Mesothelial cell of epicardium (in vitro differentiated cells): ENCODE data around the gene SERPINI1. TPM values are rescaled to one million over a fixed set of nuclear protein-coding genes. Genes with fewer than 3 reads are reported as not detected.

ENCODE experiments used
- DNase-seq, 2 experiments: peaks; one replicate each; pipeline ENCODE4 v3.0.0; 2021; ENCODE audit warnings: low spot score in 2 of 2; ENCODE audit not compliant: unreplicated experiment in 2 of 2
- H3K27ac Mint-ChIP-seq: 2 replicates; pipeline ENCODE4 v1.8.0; 2021; ENCODE audit warnings: mixed read lengths
- H3K27me3 Mint-ChIP-seq: 2 replicates; pipeline ENCODE4 v1.8.0; 2021; ENCODE audit warnings: low read depth, mixed read lengths
- H3K36me3 Mint-ChIP-seq: 2 replicates; pipeline ENCODE4 v1.8.0; 2021; ENCODE audit warnings: mixed read lengths
- H3K4me1 Mint-ChIP-seq: 2 replicates; pipeline ENCODE4 v1.8.0; 2021; ENCODE audit warnings: mixed read lengths
- H3K4me3 Mint-ChIP-seq: 2 replicates; pipeline ENCODE4 v1.8.0; 2021; ENCODE audit warnings: mild to moderate bottlenecking, moderate library complexity, mixed read lengths
- H3K9me3 Mint-ChIP-seq: 2 replicates; pipeline ENCODE4 v1.8.0; 2021; ENCODE audit warnings: mixed read lengths
- total RNA-seq: library from RNA; stranded (reverse); gene quantifications from 3 replicates; pipeline ENCODE4 v1.2.1, GENCODE V29; 2021
- TF ChIP-seq, protein P1 (sequence below): fragments of 200-600 bp; sonication (generic); IDR thresholded peaks from one replicate; pipeline ENCODE4 v1.5.0; 2021; ENCODE audit warnings: antibody characterized with exemption; ENCODE audit not compliant: unreplicated experiment

The SERPINI1 gene
- total RNA-seq, 1 donor from 2014 or later, result 6.1 TPM

DNA sequence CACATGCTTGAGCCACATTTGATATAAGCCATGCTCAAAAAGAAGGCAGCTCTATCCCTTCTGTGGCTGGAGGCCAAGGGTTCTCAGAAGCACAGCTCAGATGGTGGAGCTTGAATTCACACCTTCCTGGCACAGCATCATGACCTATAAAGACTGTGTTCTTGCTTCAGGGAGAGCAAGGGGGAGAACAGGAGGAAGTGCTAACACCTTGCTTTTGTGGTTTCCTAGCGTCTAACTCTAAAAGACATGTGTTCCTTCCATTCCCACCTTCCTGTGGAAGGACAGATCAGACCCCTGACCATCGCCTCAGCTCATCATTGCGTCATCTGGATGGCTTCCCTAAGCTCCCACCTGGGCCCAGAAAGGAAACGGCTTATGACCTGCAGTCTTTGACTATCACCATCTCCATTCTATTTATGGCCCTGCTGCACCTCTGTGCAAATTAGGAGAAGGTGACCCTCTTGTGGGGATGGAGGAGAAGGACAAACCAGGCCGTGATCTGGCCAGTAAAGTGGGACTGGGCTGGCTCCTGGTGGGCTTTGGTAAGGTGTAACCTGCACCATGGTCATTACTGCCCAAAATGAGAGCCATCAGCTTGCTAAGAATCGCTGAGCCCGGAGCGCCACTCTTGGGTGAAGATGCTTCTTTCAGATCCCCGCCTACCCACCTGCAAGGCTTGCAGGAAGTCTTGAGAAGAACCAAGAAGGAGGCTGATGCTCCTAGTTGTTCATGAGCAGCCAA, 128.5 kb downstream of the SERPINI1 start:
- Mint-ChIP-seq H3K9me3 (peaks cover 6% of the 10 kb centered on the region), H3K4me3 (no peak overlapping the region), H3K27ac (no peak overlapping the region), H3K27me3 (peaks cover 8% of the 10 kb centered on the region), H3K4me1 (peaks cover 19% of the 10 kb centered on the region), H3K36me3 (peaks cover 2% of the 10 kb centered on the region)
- DNase-seq, result no peak
- TF ChIP-seq, protein P1, sequence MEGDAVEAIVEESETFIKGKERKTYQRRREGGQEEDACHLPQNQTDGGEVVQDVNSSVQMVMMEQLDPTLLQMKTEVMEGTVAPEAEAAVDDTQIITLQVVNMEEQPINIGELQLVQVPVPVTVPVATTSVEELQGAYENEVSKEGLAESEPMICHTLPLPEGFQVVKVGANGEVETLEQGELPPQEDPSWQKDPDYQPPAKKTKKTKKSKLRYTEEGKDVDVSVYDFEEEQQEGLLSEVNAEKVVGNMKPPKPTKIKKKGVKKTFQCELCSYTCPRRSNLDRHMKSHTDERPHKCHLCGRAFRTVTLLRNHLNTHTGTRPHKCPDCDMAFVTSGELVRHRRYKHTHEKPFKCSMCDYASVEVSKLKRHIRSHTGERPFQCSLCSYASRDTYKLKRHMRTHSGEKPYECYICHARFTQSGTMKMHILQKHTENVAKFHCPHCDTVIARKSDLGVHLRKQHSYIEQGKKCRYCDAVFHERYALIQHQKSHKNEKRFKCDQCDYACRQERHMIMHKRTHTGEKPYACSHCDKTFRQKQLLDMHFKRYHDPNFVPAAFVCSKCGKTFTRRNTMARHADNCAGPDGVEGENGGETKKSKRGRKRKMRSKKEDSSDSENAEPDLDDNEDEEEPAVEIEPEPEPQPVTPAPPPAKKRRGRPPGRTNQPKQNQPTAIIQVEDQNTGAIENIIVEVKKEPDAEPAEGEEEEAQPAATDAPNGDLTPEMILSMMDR, result no peak

DNA sequence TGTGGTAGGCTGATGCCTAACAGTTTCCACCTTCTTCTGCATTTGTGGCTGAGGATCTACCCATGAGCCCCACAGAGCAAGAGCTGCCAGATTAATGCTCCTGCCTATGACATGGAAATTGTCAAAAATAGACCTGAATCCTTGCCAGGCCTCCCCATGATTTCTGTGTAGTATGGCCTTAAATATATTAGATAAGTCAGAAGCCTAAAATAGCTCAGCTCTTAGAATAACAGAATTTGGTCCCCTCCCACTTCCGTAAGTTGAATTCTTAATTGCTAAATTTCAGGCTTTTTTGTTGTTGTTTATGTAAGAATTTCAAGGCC, 129.0 kb downstream of the SERPINI1 start:
- Mint-ChIP-seq H3K36me3 (peaks cover 2% of the 10 kb centered on the region), H3K4me1 (peaks cover 19% of the 10 kb centered on the region), H3K27me3 (peaks cover 10% of the 10 kb centered on the region), H3K27ac (no peak overlapping the region), H3K9me3 (peaks cover 8% of the 10 kb centered on the region), H3K4me3 (no peak overlapping the region)
- TF ChIP-seq, protein P1, result no peak
- DNase-seq, result no peak

DNA sequence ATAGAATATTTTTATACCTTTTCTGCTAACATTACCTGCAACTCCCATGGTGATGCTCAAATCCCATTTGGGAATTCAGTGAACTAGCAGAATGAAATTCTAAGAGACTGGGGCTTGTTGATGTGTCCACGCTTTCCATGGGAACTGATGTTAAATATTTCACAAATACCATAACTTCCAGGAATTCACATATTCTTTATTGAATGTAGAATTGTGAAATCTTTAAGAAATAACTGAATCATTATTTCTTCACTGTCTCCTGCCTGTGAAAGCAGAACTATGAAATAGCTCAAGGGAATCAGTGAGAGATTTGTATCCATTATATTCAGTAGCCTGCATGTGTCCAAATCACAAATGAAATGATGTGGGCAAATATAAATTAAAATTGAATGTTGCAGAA, 130.8 kb downstream of the SERPINI1 start:
- DNase-seq, result no peak
- H3K27me3 Mint-ChIP-seq, result peaks cover 10% of the 10 kb centered on the region
- H3K4me3 Mint-ChIP-seq, result no peak overlapping the region
- H3K9me3 Mint-ChIP-seq, result peaks cover 8% of the 10 kb centered on the region
- TF ChIP-seq, protein P1, result no peak
- H3K4me1 Mint-ChIP-seq, result peaks cover 19% of the 10 kb centered on the region
- H3K27ac Mint-ChIP-seq, result no peak overlapping the region
- peaks cover 2% of the 10 kb centered on the region for H3K36me3 Mint-ChIP-seq

DNA sequence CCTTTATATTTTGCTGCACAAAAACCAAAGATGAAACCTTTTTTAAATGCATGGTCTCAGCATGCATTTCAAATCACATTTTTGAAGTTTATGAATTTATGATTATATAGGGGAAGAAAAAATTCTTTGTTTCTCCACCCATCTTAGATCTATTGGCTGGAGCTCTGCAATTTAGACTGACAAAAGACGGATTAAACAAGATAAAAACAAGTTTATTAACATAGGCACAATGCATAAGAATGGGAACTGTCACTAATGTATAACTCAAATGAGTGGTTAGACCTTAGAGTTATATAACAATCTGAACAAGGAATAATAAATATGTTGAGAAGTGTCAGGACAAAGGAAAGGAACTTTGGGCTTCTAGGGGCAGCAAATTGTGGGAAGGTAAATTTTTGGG, 132.5 kb downstream of the SERPINI1 start:
- H3K9me3 Mint-ChIP-seq, result peaks cover 8% of the 10 kb centered on the region
- H3K4me1 Mint-ChIP-seq, result peaks cover 5% of the 10 kb centered on the region
- TF ChIP-seq, protein P1, result no peak
- H3K27ac Mint-ChIP-seq, result no peak overlapping the region
- H3K36me3 Mint-ChIP-seq, result peaks cover 2% of the 10 kb centered on the region
- no peak overlapping the region for H3K4me3 Mint-ChIP-seq
- no peak for DNase-seq
- H3K27me3 Mint-ChIP-seq, result peaks cover 10% of the 10 kb centered on the region

GRCh38 chr3:167870181-167870580, 134.7 kb downstream of the SERPINI1 start:
- peaks cover 11% of the 10 kb centered on the region for H3K27me3 Mint-ChIP-seq
- TF ChIP-seq, protein P1, result no peak
- DNase-seq, result no peak
- H3K36me3 Mint-ChIP-seq, result peaks cover 2% of the 10 kb centered on the region
- no peak overlapping the region for H3K4me3 Mint-ChIP-seq
- H3K27ac Mint-ChIP-seq, result no peak overlapping the region
- peaks cover 2% of the 10 kb centered on the region for H3K4me1 Mint-ChIP-seq
- H3K9me3 Mint-ChIP-seq, result peaks cover 8% of the 10 kb centered on the region
